ENCODE results near the gene ITLN2. TPM values are rescaled to one million over a fixed set of nuclear protein-coding genes. Genes with fewer than 3 reads are reported as not detected.

The ITLN2 gene
- total and polyA plus RNA-seq, 2 experiments from 2014 or later, result 8.0 to 12.8 TPM

DNA sequence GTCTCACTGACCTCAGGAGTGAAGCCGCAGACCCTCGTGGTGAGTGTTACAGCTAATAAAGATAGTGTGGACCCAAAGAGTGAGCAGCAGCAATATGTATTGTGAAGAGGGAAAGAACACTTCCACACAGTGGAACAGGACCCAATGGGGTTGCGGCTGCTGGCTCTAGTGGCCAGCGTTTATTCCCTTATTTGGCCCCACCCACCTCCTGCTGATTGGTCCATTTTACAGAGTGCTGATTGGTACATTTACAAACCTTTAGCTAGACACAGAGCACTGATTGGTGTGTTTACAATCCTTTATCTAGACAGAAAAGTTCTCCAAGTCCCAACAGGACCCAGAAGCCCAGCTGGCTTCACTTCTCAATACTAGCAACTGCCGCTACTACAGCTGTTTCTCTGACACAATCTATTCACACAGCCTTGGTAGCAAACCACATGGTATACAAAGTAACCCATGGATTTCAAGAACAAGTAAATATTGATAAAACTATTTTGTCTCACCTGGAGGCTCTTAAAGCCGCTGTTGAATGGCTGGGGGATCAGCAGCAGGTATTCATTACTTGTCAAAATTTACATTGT lies 44.3 kb downstream of the ITLN2 start:
- H3F3A ChIP-seq (replicated peaks; ENCODE audit: low read depth), result 0 out of 2 replicates have a peak, but pooled peaks cover 3% of the 10 kb centered on the region
- 0 out of 2 replicates have a peak, but pooled peaks cover 9% of the 10 kb centered on the region for H3K9me2 ChIP-seq (ENCODE audit: insufficient read depth)
- no peaks in the 10 kb centered on the region for H3K36me3 ChIP-seq (ENCODE audit: insufficient read depth)
- TF ChIP-seq STAT1 (IDR thresholded peaks at IDR 0.05; ENCODE audit: unreplicated experiment) (no peak), POLR2AphosphoS5 (IDR thresholded peaks at IDR 0.05; ENCODE audit: low read depth) (no peak), CREB1 (CRISPR knock-in tag; IDR thresholded peaks at IDR 0.05; ENCODE audit: low read depth) (no peak), NANOG (IDR thresholded peaks at IDR 0.05; ENCODE audit: borderline replicate concordance) (no peak), EZH2phosphoT487 (IDR thresholded peaks at IDR 0.05; ENCODE audit: unreplicated experiment) (no peak), JUNB (IDR thresholded peaks at IDR 0.05; ENCODE audit: unreplicated experiment) (no peak), EZH2 (IDR thresholded peaks at IDR 0.05; ENCODE audit: low read depth, unreplicated experiment) (no peak), ZNF114 (CRISPR knock-in tag; IDR thresholded peaks at IDR 0.05) (no peak), ZNF331 (CRISPR knock-in tag; IDR thresholded peaks at IDR 0.05; ENCODE audit: low read depth) (no peak), CTCF (conservative IDR thresholded peaks at IDR 0.05; ENCODE audit: low read depth in 2 of 2) (no peak)
- TF ChIP-seq, protein P1, sequence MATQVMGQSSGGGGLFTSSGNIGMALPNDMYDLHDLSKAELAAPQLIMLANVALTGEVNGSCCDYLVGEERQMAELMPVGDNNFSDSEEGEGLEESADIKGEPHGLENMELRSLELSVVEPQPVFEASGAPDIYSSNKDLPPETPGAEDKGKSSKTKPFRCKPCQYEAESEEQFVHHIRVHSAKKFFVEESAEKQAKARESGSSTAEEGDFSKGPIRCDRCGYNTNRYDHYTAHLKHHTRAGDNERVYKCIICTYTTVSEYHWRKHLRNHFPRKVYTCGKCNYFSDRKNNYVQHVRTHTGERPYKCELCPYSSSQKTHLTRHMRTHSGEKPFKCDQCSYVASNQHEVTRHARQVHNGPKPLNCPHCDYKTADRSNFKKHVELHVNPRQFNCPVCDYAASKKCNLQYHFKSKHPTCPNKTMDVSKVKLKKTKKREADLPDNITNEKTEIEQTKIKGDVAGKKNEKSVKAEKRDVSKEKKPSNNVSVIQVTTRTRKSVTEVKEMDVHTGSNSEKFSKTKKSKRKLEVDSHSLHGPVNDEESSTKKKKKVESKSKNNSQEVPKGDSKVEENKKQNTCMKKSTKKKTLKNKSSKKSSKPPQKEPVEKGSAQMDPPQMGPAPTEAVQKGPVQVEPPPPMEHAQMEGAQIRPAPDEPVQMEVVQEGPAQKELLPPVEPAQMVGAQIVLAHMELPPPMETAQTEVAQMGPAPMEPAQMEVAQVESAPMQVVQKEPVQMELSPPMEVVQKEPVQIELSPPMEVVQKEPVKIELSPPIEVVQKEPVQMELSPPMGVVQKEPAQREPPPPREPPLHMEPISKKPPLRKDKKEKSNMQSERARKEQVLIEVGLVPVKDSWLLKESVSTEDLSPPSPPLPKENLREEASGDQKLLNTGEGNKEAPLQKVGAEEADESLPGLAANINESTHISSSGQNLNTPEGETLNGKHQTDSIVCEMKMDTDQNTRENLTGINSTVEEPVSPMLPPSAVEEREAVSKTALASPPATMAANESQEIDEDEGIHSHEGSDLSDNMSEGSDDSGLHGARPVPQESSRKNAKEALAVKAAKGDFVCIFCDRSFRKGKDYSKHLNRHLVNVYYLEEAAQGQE (IDR thresholded peaks at IDR 0.05; ENCODE audit: unreplicated experiment), result no peak
- TF ChIP-seq, protein P2, sequence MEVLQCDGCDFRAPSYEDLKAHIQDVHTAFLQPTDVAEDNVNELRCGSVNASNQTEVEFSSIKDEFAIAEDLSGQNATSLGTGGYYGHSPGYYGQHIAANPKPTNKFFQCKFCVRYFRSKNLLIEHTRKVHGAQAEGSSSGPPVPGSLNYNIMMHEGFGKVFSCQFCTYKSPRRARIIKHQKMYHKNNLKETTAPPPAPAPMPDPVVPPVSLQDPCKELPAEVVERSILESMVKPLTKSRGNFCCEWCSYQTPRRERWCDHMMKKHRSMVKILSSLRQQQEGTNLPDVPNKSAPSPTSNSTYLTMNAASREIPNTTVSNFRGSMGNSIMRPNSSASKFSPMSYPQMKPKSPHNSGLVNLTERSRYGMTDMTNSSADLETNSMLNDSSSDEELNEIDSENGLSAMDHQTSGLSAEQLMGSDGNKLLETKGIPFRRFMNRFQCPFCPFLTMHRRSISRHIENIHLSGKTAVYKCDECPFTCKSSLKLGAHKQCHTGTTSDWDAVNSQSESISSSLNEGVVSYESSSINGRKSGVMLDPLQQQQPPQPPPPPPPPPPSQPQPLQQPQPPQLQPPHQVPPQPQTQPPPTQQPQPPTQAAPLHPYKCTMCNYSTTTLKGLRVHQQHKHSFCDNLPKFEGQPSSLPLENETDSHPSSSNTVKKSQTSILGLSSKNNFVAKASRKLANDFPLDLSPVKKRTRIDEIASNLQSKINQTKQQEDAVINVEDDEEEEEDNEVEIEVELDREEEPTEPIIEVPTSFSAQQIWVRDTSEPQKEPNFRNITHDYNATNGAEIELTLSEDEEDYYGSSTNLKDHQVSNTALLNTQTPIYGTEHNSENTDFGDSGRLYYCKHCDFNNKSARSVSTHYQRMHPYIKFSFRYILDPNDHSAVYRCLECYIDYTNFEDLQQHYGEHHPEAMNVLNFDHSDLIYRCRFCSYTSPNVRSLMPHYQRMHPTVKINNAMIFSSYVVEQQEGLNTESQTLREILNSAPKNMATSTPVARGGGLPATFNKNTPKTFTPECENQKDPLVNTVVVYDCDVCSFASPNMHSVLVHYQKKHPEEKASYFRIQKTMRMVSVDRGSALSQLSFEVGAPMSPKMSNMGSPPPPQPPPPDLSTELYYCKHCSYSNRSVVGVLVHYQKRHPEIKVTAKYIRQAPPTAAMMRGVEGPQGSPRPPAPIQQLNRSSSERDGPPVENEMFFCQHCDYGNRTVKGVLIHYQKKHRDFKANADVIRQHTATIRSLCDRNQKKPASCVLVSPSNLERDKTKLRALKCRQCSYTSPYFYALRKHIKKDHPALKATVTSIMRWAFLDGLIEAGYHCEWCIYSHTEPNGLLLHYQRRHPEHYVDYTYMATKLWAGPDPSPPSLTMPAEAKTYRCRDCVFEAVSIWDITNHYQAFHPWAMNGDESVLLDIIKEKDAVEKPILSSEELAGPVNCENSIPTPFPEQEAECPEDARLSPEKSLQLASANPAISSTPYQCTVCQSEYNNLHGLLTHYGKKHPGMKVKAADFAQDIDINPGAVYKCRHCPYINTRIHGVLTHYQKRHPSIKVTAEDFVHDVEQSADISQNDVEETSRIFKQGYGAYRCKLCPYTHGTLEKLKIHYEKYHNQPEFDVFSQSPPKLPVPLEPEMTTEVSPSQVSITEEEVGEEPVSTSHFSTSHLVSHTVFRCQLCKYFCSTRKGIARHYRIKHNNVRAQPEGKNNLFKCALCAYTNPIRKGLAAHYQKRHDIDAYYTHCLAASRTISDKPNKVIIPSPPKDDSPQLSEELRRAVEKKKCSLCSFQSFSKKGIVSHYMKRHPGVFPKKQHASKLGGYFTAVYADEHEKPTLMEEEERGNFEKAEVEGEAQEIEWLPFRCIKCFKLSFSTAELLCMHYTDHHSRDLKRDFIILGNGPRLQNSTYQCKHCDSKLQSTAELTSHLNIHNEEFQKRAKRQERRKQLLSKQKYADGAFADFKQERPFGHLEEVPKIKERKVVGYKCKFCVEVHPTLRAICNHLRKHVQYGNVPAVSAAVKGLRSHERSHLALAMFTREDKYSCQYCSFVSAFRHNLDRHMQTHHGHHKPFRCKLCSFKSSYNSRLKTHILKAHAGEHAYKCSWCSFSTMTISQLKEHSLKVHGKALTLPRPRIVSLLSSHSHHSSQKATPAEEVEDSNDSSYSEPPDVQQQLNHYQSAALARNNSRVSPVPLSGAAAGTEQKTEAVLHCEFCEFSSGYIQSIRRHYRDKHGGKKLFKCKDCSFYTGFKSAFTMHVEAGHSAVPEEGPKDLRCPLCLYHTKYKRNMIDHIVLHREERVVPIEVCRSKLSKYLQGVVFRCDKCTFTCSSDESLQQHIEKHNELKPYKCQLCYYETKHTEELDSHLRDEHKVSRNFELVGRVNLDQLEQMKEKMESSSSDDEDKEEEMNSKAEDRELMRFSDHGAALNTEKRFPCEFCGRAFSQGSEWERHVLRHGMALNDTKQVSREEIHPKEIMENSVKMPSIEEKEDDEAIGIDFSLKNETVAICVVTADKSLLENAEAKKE (CRISPR knock-in tag; IDR thresholded peaks at IDR 0.05), result no peak
- TF ChIP-seq, protein P3, sequence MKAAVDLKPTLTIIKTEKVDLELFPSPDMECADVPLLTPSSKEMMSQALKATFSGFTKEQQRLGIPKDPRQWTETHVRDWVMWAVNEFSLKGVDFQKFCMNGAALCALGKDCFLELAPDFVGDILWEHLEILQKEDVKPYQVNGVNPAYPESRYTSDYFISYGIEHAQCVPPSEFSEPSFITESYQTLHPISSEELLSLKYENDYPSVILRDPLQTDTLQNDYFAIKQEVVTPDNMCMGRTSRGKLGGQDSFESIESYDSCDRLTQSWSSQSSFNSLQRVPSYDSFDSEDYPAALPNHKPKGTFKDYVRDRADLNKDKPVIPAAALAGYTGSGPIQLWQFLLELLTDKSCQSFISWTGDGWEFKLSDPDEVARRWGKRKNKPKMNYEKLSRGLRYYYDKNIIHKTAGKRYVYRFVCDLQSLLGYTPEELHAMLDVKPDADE (IDR thresholded peaks at IDR 0.05), result no peak
- peaks cover 2% of the 10 kb centered on the region for H3K27me3 Mint-ChIP-seq (ENCODE audit: insufficient read depth, low read depth, poor library complexity)
- H3K4me1 Mint-ChIP-seq, result peaks cover 11% of the 10 kb centered on the region
- H3K27me3 ChIP-seq (ENCODE audit: insufficient read depth), result no peaks in the 10 kb centered on the region
- H2AFZ ChIP-seq, result no peak overlapping the region
- H3K79me2 ChIP-seq (replicated peaks; ENCODE audit: insufficient read depth), result no peaks in the 10 kb centered on the region
- H3K4me1 ChIP-seq (ENCODE audit: insufficient read depth), result peaks cover 18% of the 10 kb centered on the region
- H3K4me3 Mint-ChIP-seq, result no peak overlapping the region
- H3K4me3 ChIP-seq, result no peak overlapping the region
- no peaks in the 10 kb centered on the region for H4K20me1 ChIP-seq (replicated peaks; ENCODE audit: insufficient read depth)
- no peak overlapping the region for H3K27ac Mint-ChIP-seq
- H3K36me3 Mint-ChIP-seq (ENCODE audit: low read depth), result no peaks in the 10 kb centered on the region
- DNase-seq (ENCODE audit: low spot score) (no peak), ATAC-seq (no peak)
- no peaks in the 10 kb centered on the region for H3K9me3 Mint-ChIP-seq
- no peak overlapping the region for H3K27ac ChIP-seq (ENCODE audit: low read depth)
- no peak overlapping the region for H3K4me2 ChIP-seq
